NOMO-1 (cell line): ENCODE data around the gene CLDN6.
"Not testable (repeated sequence)": the region's sequence is repeated elsewhere in the genome, so short reads cannot be mapped to it uniquely, and the experiment has no call there.

ENCODE experiments used
- DNase-seq, 2 experiments: peaks; one replicate each; lab custom pipeline; 2025; ENCODE audit not compliant: unreplicated experiment in 2 of 2; lab: John Stamatoyannopoulos, UW

Gene CLDN6

GRCh38 chr16:3052571-3053329 is 34.8 kb upstream of the CLDN6 start:
- DNase-seq = not testable (repeated sequence)

GRCh38 chr16:3051494-3051893 is 33.5 kb upstream of the CLDN6 start:
- DNase-seq = no peak

- no peak for DNase-seq
Measured at GRCh38 chr16:3051009-3051408, 33.0 kb upstream of the CLDN6 start.

GRCh38 chr16:3050487-3050886 is 32.5 kb upstream of the CLDN6 start:
- peak in 1 of 2 experiments; percentile 23 for DNase-seq

GRCh38 chr16:3049921-3050481 is 32.0 kb upstream of the CLDN6 start:
- no peak for DNase-seq

- no peak for DNase-seq
Measured at GRCh38 chr16:3047387-3047720, 29.4 kb upstream of the CLDN6 start.

- no peak for DNase-seq
Measured at GRCh38 chr16:3046641-3047386, 28.8 kb upstream of the CLDN6 start.

- DNase-seq = peak in 1 of 2 experiments; percentile 36
Measured at GRCh38 chr16:3045758-3046640, 28.0 kb upstream of the CLDN6 start, which contains the start of gene MMP25. Gene MMP25 (plus strand): TSS chr16:3046561. CDS start chr16:3046918, 357 bp downstream.

GRCh38 chr16:3044708-3045107 is 26.7 kb upstream of the CLDN6 start:
- DNase-seq = no peak

GRCh38 chr16:3042376-3042775 is 24.4 kb upstream of the CLDN6 start:
- DNase-seq = peak in 1 of 2 experiments; percentile 29

GRCh38 chr16:3038896-3039295 is 20.9 kb upstream of the CLDN6 start:
- DNase-seq = no peak

- no peak for DNase-seq
Measured at GRCh38 chr16:3038256-3038655, 20.3 kb upstream of the CLDN6 start.

- no peak for DNase-seq
Measured at GRCh38 chr16:3036726-3037315, 18.8 kb upstream of the CLDN6 start, which contains the start of gene BICDL2. Gene BICDL2 (minus strand): TSS chr16:3036944. CDS start chr16:3035496, 1,448 bp downstream.

- DNase-seq = no peak
Measured at GRCh38 chr16:3035972-3036725, 18.2 kb upstream of the CLDN6 start.

- DNase-seq = no peak
Measured at GRCh38 chr16:3035289-3035971, 17.4 kb upstream of the CLDN6 start.

GRCh38 chr16:3032624-3033023 is 14.6 kb upstream of the CLDN6 start:
- DNase-seq = no peak

- DNase-seq = no peak
Measured at GRCh38 chr16:3030222-3031212, 12.5 kb upstream of the CLDN6 start.
